DND-41 (cell line): ENCODE results near the gene ACO1.
A peak's percentile ranks its signal among the peaks of the same experiment; 100 is the strongest.

Source experiments
- ATAC-seq: fragments of 200-7000 bp; cut with Tn5 transposase; 3 replicates; pipeline ENCODE4 v1.9.1; 2021; ENCODE audit warnings: low read depth; ENCODE audit not compliant: insufficient read depth
- DNase-seq: peaks from one replicate; pipeline ENCODE4 v3.0.0-alpha.2; 2020
- H2AFZ ChIP-seq: 2 replicates; pipeline ENCODE4 v1.6.0; 2012; ENCODE audit warnings: low read depth, low read length
- H3K27ac ChIP-seq: 2 replicates; pipeline ENCODE4 v1.5.1; 2012; ENCODE audit warnings: low read length, inconsistent platforms
- H3K27me3 ChIP-seq: fragments of 200-600 bp; sonication (generic); 2 replicates; pipeline ENCODE4 v1.6.0; 2012; ENCODE audit warnings: low read length, mild to moderate bottlenecking, inconsistent platforms; ENCODE audit not compliant: insufficient read depth, poor library complexity
- H3K36me3 ChIP-seq: 2 replicates; pipeline ENCODE4 v1.5.1; 2012; ENCODE audit warnings: low read length, inconsistent platforms; ENCODE audit not compliant: insufficient read depth
- H3K4me1 ChIP-seq: 2 replicates; pipeline ENCODE4 v1.5.1; 2012; ENCODE audit warnings: mild to moderate bottlenecking, low read length; ENCODE audit not compliant: insufficient read depth
- H3K4me2 ChIP-seq: 2 replicates; pipeline ENCODE4 v1.6.0; 2012; ENCODE audit warnings: mild to moderate bottlenecking, moderate library complexity, low read length, inconsistent platforms; ENCODE audit not compliant: insufficient read depth
- H3K4me3 ChIP-seq, 2 experiments: fragments of 200-600 bp in 1 of 2; shearing (Covaris generic) in 1 of 2; 2 replicates each; pipeline ENCODE4 v1.5.1; 2012 to 2016; ENCODE audit warnings: inconsistent platforms in 2 of 2, low read length in 2 of 2, mild to moderate bottlenecking in 2 of 2, low read depth in 1 of 2, moderate library complexity in 1 of 2
- H3K79me2 ChIP-seq: 2 replicates; pipeline ENCODE4 v1.6.0; 2012; ENCODE audit warnings: low read length, inconsistent platforms; ENCODE audit not compliant: insufficient read depth
- H3K9ac ChIP-seq: 2 replicates; pipeline ENCODE4 v1.6.0; 2012; ENCODE audit warnings: low read depth, mild to moderate bottlenecking, inconsistent platforms, low read length, moderate library complexity
- H3K9me3 ChIP-seq: 2 replicates; pipeline ENCODE4 v1.5.1; 2012; ENCODE audit warnings: low read length, moderate library complexity, mild to moderate bottlenecking, inconsistent platforms; ENCODE audit not compliant: insufficient read depth, severe bottlenecking
- H4K20me1 ChIP-seq: 2 replicates; pipeline ENCODE4 v1.6.0; 2012; ENCODE audit warnings: low read length; ENCODE audit not compliant: insufficient read depth
- EZH2 ChIP-seq: IDR thresholded peaks from 3 replicates; pipeline ENCODE4 v1.6.1; 2012; ENCODE audit warnings: borderline replicate concordance, low read depth, mild to moderate bottlenecking, moderate library complexity, low read length, inconsistent platforms; ENCODE audit not compliant: severe bottlenecking
- TF ChIP-seq, protein P1 (sequence below): IDR thresholded peaks from 2 replicates; pipeline ENCODE4 v1.5.1; 2012; ENCODE audit warnings: borderline replicate concordance, low read length, moderate library complexity, mild to moderate bottlenecking; ENCODE audit not compliant: poor library complexity, severe bottlenecking; ENCODE audit errors: extremely low read depth

Gene ACO1

DNA sequence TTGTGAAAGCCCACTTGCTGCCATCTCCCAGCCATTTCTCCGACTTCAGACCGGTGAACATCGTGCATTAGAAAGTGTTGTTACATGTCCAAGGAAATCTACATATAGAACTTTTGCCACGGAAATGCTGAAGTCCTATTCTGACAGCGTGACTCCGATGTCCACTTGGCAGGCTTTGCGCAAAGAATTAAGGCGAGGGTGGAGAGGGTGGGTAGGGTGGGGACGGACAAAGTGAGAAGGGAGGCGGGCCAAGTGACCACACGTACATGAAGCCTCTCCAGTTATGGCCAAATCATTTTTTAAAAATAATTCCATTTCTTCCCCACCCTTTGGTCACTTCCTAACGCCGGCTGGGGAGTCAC lies 460 bp upstream of the ACO1 start:
- no peak for DNase-seq
- Histone ChIP-seq H3K27me3 (peaks cover 6% of the 10 kb centered on the region), H3K4me1 (peaks cover 30% of the 10 kb centered on the region), H2AFZ (peak overlapping the region; percentile 94), H3K36me3 (no peaks in the 10 kb centered on the region), H4K20me1 (no peaks in the 10 kb centered on the region), H3K4me3 (peak overlapping the region; percentile 52 to 99; a peak in 3 of 4 replicates), H3K79me2 (no peaks in the 10 kb centered on the region; the same call in 1 of the 2 replicates), H3K9ac (peak overlapping the region; percentile 76), H3K9me3 (no peaks in the 10 kb centered on the region), H3K4me2 (peak overlapping the region; percentile 97), H3K27ac (peak overlapping the region; percentile 57; the same call in 1 of the 2 replicates)
- no peak for TF ChIP-seq EZH2
- TF ChIP-seq, protein P1, sequence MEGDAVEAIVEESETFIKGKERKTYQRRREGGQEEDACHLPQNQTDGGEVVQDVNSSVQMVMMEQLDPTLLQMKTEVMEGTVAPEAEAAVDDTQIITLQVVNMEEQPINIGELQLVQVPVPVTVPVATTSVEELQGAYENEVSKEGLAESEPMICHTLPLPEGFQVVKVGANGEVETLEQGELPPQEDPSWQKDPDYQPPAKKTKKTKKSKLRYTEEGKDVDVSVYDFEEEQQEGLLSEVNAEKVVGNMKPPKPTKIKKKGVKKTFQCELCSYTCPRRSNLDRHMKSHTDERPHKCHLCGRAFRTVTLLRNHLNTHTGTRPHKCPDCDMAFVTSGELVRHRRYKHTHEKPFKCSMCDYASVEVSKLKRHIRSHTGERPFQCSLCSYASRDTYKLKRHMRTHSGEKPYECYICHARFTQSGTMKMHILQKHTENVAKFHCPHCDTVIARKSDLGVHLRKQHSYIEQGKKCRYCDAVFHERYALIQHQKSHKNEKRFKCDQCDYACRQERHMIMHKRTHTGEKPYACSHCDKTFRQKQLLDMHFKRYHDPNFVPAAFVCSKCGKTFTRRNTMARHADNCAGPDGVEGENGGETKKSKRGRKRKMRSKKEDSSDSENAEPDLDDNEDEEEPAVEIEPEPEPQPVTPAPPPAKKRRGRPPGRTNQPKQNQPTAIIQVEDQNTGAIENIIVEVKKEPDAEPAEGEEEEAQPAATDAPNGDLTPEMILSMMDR, result no peak
- no peak for ATAC-seq

DNA sequence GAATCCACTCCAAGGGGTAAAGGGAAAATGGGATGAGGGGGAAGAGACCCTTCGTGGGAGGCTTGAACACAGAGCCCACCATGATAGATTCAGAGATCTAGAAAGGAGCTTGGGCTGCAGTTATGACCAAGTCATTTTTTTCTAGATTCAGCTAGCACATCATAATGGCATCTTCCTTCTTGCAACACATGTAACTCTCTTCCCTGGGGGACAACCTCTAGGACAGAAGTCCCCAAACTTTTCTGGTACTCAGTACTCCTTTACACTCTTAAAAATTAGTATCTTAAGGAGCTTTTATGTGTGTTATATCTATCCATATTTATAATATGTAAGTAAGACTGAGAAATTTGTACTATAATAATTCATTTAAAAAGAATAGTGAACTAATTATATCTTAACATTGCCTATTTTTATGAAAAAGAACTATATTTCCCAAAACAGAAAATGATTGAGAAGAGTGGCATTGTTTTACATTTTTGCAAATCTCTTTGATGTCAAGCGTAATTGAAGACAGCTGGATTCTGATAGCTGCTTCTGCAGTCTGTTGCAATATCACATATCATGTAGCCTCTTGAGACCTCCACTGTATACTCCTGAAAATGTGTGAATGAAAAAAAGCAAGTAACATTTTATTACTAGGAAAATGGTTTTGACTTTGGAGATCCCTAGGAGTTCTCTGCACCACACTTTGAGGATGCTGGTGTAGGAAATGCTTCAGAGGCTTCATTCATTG lies 875 bp downstream of the ACO1 start:
- peak overlapping the region; percentile 97 for H3K4me2 ChIP-seq
- H3K9me3 ChIP-seq, result no peaks in the 10 kb centered on the region
- DNase-seq (no peak), ATAC-seq (no peak)
- TF ChIP-seq EZH2, result no peak
- TF ChIP-seq, protein P1, result no peak
- peaks cover 6% of the 10 kb centered on the region for H3K27me3 ChIP-seq
- H2AFZ ChIP-seq, result peak overlapping the region; percentile 94
- H4K20me1 ChIP-seq, result no peaks in the 10 kb centered on the region
- no peaks in the 10 kb centered on the region for H3K36me3 ChIP-seq
- peak overlapping the region; percentile 69; the same call in 1 of the 2 replicates for H3K27ac ChIP-seq
- peak overlapping the region; percentile 76 for H3K9ac ChIP-seq
- peaks cover 23% of the 10 kb centered on the region for H3K4me1 ChIP-seq
- H3K4me3 ChIP-seq, result peak overlapping the region; percentile 52 to 99
- H3K79me2 ChIP-seq, result no peaks in the 10 kb centered on the region; the same call in 1 of the 2 replicates

DNA sequence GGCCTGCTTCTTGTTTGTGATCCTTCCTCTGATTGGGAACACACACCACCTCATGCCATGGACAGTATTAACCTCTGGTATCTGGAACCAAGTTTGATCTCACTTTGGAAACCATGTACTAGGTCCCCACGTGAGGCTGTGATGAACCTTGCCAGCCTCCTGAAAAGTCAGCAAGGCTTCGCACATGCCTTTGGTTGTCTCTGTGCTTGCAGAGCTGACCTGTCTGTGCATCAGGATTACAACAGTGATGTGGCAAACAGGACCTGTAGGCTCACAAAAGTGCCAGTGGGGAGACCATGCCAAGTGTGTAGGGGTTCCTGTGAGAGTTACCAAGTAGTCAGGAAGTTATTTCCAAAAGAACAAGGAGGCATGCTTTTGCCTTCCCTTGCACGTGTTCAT lies 1.4 kb downstream of the ACO1 start:
- H3K27me3 ChIP-seq, result peaks cover 6% of the 10 kb centered on the region
- peaks cover 23% of the 10 kb centered on the region for H3K4me1 ChIP-seq
- H3K36me3 ChIP-seq, result no peaks in the 10 kb centered on the region
- H3K4me3 ChIP-seq, result no peak overlapping the region
- H3K79me2 ChIP-seq, result no peaks in the 10 kb centered on the region; the same call in 1 of the 2 replicates
- H3K9ac ChIP-seq, result no peak overlapping the region; the same call in 1 of the 2 replicates
- peak overlapping the region; percentile 97; the same call in 1 of the 2 replicates for H3K4me2 ChIP-seq
- DNase-seq, result no peak
- no peak for TF ChIP-seq EZH2
- TF ChIP-seq, protein P1, result no peak
- H3K27ac ChIP-seq, result no peak overlapping the region
- H2AFZ ChIP-seq, result no peak overlapping the region
- no peaks in the 10 kb centered on the region for H4K20me1 ChIP-seq
- no peaks in the 10 kb centered on the region for H3K9me3 ChIP-seq
- no peak for ATAC-seq
